NCI-H128 (cell line): ENCODE measurements around the gene PRKAR1B.
"Not testable (repeated sequence)": the region's sequence is repeated elsewhere in the genome, so short reads cannot be mapped to it uniquely, and the experiment has no call there.

Source experiments
- DNase-seq: peaks from one replicate; lab custom pipeline; 2025; ENCODE audit not compliant: unreplicated experiment; lab: John Stamatoyannopoulos, UW

Gene PRKAR1B

DNA sequence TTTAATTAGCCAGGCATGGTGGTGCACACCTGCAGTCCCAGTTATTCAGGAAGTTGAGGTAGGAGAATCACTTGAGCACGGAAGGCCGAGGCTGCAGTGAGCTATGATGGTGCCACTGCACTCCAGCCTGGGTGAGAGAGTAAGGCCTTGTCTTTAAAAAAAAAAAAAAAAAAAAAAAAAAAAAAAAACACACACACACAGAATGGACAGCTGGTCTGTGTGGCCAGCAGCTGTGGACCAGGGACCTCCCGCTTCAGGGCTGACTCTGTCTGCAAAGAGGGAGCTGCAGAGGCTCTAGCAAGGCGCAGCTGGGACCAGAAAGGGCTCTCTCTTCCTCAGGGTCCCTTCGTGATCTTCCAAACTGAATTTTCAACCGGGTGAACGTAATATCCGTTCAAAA lies 54.2 kb downstream of the PRKAR1B start:
- DNase-seq: no peak

DNA sequence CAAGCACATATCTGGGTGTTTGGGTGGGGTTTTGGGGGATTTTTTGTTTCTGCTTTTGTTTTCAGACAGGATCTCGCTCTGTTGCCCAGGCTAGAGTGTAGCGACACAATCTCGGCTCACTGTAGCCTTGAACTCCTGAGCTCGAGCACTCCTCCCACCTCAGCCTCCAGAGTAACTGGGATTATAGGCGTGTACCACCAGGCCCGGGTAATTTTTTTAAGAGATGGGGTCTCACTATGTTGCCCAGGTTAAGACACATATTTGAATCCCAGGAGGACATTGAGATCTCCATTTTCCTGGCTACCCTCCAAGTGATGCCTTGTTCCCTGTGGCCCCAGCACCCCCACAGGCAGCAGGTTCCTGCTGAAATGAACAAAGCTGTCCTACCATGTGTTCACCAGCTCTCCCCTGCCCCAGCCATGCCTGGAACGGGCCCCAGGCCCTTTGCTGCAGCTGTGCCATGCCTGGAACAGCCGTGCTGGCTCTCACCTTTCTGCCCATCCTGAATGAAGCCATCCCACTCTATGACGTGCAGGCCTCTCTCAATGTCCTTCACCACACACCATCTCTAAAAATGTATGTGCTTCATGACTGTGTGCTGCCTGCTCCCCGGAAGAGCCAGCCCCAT lies 55.6 kb downstream of the PRKAR1B start:
- no peak for DNase-seq

DNA sequence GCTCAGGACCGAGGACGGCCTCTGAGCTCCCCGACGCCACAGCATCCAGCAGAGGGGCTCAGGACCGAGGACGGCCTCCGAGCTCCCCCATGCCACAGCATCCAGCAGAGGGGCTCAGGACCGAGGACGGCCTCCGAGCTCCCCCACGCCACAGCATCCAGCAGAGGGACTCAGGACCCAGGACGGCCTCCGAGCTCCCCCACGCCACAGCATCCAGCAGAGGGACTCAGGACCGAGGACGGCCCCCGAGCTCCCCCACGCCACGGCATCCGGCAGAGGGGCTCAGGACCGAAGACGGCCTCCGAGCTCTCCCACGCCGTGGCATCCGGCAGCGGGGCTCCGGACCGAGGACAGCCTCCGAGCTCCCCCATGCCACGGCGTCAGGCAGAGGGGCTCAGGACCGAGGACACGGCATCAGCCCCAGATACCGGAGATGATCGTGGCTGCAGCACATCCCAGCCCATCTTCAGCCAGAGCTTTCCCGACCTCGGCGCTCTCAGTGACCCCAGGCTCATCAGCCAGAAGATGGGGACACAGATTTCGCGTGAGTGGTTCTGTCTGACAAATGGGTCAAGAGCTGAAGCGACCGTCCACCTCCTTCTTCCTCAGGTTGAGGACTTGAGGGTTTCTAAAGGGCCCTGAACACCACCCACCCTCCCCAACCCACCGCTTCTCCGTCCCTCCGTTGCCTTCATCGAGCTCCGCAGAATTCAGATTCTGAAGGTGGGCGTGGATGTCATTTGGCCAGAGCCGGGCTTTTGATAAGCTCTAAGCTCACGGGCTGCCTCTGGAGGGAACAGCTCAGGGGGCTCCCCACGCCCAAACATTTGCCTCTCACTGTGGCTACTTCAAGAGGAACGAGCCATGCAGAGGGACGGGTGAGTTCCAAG lies 56.3 kb downstream of the PRKAR1B start:
- no peak for DNase-seq

DNA sequence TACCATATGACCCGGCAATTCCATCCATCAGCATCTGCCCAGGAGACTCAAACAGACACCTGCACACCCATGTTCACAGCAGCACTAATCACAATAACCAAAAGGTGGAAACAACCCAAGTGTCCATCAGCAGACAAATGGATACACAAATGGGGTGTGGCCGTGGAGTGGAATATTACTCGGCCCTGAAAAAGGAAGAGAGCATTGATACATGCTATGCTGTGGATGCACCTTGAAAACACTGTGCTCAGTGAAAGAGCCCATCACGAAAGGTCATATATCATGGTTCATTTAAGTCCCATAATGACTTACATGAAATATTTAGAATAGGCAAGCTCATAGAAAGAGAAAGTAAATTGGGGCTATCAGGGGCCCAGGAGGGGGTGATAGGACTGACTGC lies 58.1 kb downstream of the PRKAR1B start:
- DNase-seq: no peak

DNA sequence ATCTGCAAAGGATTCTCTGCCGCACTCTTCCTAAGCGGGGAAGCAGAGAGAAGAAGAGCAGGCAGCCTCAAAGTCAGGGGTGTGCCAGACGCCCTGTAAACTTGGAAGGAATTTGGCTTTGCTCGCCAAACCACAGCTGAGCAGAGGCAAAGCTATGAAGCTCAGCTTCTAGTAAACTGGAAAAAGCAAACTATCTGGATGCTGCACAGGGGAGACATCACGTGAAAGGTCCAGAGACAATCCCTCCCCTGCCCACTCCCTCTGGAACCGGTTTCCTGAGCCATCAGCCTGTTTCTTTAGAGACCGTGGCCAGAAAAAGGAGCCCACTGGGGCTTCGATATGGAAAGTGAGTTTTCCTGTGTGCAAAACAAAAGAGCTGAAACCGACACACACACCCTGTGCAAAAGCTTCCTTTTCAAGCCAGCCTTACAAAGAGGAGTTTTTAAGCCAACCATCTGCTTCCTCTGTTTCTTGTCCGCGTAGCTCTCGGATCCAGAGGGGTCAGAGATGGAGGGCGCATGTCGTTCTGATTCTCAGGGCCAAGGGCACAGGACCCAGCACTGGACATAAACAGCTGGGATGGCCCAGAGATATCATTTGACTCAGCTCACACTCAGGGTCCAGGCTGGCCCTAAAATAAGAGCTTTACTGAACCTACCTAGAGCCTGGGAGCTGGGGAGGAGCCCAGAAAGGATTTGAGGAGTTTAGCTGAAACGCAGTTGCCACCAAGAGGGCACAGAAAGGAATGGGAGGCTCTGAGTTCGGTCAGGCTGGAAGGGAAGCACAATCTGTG lies 58.7 kb downstream of the PRKAR1B start:
- DNase-seq: no peak

DNA sequence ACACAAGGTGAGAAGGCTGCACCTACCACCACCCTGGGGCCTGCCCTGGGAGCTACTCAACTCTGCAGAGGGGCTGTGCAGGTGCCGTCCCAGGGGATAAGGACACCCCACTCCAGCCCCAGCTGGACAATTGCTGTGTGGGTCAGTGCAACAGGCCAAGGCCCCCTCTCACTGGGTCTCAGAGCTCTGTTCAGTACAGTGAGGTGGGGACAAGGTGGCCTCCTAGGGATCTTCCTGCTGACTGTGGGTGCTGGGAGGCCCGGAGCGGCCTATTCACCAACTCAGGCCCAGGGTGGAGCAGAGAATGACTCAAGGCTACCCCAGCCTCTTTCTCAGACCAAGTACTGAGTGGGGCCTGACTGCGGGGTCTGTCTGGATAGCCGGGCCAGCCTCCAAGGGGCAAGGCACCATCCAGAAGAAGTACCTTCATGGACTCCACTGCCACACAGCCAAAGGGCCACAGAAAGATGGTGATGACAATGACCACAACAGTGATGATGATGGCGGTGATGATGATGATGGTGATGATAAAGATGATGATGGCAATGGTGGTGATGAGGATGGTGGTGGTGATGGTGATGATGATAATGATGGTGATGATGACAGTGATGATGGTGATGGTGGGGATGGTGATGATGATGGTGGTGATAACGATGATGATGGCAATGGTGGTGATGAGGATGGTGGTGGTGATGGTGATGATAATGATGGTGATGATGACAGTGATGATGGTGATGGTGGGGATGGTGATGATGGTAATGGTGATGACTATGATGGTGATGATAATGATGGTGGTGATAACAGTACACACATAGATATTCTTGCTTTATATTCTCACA lies 60.4 kb downstream of the PRKAR1B start:
- no peak for DNase-seq

DNA sequence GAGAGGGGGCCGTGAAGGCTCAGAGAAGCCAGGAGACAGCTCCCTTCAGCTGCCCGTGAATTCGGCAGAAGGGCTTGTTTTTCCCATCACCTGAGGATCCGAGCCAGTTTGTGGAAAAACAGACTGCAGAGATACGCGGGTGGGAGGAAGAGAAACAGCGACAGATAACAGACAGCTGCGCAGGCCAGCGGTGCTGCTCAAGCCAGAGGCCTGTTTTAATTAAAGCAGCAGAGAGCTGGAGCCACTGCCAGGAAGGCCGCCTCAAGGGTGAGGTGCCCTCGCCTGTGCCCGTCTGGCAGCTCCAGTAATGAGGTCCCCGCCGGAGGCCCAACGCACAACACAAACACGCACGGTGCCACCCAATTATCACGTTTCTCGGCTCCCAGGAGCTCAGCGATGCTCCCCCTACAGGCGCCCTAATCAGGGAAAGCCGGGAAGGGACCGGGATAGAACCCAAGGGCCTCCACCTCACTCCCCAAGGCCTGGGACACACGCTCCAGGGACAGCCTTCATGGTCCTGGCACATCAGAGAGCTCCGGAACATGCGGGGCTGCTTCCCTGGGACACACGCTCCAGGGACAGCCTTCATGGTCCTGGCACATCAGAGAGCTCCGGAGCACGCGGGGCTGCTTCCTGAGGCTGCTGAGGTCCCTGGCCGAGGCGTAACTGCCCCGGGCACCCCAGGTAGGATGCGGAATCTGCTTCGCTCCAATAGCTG lies 61.2 kb downstream of the PRKAR1B start:
- no peak for DNase-seq

DNA sequence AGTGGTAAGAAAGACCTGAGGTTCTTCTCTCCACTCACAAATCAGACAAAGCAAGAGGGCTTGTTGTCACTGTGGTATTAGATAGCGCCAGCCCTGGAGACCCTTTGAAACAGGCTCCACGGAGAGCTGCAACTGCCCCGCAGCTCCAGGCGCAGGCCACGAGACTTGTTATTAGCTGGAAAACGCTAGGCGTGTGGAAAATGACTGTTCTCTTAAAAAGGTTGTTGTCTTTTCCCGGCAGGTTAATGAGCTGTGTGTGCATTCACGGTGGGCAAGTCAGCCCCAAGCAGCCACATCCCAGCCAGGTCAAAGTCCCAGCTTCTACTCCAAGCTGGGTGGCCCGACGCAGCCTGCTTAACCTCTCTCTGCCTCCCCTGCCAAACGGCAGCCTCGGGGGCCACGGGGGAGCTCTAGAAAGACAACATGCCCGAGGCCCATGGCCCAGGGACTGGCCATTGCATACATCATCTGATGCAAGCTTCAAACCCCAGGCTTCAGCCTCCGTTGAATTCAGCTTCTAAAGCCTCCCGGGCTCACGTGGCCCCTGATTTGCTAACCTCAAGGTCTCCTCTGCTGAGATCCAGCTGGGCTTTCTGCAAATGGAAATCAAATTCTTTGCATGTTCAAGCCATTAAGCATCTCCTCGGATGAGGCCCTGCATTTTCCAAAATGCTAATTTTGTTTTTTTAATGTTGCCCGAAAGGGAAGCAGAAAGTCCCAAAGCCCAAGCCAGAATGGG lies 61.9 kb downstream of the PRKAR1B start:
- no peak for DNase-seq

DNA sequence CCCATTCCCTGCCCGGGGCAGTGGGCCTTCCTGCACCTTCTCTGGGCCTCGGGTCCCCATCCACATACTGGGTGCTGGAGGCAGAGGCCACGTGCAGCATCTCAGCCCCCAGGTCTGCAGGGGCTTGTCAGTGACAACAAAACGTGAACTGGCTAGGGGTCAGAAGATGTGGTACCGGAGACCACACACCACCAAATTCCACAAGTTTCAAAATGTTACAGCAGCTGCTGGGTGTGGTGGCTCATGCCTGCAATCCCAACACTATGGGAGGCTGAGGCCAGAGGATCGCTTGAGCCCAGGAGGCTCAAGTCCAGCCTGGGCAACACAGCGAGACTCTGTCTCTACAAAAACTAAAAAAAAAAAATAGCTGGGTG lies 62.7 kb downstream of the PRKAR1B start:
- DNase-seq: no peak

DNA sequence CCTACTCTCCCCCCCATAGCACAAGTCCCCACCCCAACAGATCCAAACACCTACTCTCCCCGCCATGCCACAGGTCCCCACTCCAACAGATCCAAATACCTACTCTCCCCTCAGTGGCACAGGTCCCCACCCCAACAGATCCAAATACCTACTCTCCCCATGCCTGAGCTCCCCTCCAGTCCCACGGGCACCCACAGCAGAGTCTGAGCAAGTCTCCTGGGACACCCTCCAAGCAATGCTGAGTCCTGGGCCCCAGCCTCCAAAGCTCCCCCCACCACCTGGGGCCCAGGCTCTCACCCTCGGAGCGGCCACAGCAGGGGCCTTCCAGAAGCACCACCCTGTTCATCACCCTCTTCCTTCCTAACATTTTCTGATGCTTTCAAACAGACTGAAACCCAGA lies 64.5 kb downstream of the PRKAR1B start:
- DNase-seq: no peak

DNA sequence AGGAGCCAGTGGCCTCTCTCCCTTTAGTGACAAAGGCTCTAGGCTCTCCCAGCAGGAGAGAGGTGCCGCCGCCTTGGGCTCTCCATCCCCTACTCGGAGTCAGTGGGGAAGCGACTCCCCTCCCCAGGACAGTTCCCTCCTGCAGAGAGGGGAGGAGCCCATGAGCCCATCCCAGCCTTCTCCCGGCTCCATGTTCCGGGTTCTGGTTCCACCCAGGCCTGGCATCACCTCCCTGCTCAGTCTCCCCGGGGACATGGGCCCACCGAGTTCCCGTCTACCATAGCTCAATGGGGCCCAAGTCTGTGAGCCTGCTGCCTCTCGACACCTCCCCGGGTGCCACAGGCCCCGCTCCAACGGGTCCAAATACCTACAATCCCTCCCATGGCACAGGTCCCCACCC lies 67.1 kb downstream of the PRKAR1B start:
- no peak for DNase-seq

DNA sequence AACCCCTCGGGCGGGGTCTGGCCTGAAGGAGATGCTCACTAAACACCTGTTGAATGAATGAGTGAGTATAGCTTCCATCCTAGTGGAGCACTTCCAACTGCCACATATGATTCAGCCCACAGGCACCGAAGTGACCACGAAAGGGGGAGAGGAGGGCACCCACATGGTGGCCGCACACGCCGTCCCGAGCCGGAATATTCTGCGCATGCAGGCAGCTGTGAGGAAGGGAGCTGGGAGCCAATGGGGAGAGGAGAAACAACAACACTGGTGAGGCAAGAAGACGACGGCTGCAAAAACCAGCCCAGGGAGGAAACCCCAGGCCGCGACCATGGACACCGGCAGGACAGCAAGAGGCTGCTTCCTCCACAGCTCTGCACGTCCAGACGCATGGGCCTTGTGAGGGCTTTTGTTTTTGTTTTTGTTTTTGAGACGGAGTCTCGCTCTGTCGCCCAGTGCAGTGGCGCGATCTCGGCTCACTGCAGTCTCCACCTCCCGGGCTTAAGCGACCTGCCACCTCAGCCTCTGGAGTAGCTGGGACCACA lies 67.7 kb downstream of the PRKAR1B start:
- DNase-seq: no peak

DNA sequence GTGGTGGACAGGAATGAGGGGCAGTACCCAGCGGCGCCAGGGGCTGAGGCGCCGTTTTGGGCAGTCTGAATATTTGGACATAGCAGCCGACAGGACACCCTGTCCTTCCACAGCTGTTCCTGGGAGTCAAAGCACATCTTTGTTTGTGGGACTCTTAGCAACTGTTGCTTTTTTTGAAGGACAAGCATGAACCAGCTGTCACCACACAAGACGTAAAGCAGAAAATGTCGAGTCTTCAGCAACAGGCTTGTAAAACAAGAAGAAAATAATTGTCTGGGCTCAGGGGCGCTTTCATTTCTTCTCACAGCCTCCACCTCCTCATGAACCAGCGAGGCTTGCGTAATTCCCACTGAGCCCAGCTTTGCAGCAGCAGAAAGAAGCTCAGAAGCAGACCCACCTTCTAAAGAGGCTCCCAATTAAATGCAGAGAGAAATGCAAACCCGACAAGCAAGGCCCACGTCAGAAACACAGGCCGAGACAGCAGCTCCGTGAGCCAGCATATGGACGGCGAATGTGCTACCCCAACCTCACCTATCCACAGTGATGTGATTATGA lies 69.4 kb downstream of the PRKAR1B start:
- no peak for DNase-seq

DNA sequence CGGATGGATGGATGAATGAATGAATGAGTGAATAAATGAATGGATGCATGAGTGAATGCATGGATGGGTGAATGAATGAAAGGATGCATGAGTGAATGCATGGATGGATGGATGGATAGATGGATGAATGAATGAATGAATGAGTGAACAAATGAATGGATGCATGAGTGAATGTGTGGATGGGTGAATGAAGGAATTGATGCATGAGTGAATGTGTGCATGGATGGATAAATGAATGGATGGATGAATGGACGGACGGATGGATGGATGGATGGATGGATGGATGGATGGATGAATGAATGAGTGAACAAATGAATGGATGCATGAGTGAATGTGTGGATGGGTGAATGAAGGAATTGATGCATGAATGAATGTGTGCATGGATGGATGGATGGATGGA lies 70.1 kb downstream of the PRKAR1B start:
- not testable (repeated sequence) for DNase-seq

DNA sequence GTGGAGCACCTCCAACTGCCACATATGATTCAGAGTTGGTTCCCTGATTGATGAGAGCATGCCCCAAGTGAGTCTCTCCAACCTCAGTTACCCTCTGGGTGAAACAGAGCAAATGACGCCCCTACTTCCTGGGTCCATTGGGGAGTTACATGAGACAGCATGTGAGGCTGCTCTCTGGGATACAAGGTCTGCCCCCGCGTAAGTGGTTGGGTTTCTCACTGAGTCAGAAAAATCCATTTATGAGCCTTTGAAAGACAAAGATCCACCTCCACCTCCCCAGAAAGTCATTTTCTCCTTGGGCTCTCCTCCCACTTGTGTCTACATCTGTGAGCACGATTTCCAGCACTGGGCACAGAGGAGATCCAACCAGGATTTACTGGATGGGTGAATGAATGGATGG lies 71.3 kb downstream of the PRKAR1B start:
- no peak for DNase-seq

DNA sequence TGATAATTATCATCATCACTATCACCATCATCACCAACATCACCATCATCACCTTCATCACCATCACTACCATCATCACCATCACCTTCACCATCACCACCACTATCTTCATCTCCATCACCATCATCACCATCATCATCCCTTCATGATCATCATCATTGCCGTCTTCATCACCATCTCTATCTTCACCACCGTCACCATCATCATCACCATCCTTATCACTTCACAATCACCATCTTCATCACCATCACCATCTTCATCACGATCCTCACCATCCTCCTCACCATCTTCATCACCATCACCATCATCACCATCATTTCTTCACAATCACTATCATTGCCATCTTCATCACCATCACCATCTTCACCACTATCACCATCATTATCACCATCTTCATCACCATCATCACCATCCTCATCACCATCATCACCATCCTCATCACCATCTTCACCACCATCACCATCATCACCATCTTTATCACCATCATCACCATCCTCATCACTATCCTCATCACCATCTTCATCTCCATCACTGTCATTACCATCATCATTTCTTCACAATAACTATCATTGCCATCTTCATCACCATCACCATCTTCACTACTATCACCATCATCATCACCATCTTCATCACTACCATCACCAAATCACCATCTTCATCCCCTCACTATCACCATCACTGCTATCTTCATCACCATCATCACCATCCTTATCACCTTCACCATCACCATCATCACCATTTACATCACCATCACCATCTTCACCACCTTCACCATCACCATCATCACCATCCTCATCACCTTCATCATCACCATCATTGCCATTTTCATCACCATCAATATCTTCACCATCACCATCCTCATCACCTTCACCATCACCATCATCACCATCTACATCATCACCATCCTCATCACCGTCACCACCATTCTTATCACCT lies 73.0 kb downstream of the PRKAR1B start:
- no peak for DNase-seq

DNA sequence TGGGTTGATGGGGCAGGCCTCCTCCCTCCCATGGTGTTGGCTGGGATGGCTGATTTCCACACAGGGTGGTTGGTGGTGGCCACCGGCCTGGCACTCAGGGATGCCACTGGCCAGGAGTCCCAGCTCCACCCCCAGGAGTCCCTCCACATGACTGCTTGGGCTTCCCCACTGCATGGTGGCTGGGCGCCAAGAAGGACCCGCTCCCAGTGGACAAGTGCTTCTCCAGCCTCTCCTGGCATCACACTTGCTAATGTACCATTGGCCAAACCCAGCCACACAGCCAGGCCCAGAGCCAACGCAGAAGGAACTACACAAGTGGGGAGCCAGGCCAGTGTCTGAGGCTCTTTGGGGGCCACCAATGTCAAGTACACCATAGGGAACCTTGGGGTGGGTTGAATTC lies 74.2 kb downstream of the PRKAR1B start:
- DNase-seq: no peak

DNA sequence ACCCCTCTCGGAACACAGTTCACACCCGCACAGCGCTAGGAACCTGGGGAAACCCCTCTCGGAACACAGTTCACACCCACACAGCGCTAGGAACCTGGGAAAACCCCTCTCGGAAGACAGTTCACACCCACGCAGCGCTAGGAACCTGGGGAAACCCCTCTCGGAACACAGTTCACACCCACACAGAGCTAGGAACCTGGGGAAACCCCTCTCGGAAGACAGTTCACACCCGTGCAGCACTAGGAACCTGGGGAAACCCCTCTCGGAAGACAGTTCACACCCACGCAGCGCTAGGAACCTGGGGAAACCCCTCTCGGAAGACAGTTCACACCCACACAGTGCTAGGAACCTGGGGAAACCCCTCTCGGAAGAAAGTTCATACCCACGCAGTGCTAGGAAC lies 74.9 kb downstream of the PRKAR1B start:
- DNase-seq: not testable (repeated sequence)
